PC-9 (cell line): ENCODE data around the gene SNX32.

Source experiments
- EZH2 ChIP-seq: fragments of 200-600 bp; sonication (generic); IDR thresholded peaks from 2 replicates; pipeline ENCODE4 v1.8.0; 2017; ENCODE audit warnings: antibody characterized with exemption, low read depth
- TF ChIP-seq, protein P1 (sequence below): fragments of 200-600 bp; sonication (generic); conservative IDR thresholded peaks from 2 replicates; pipeline ENCODE4 v1.6.1; 2017; ENCODE audit warnings: mixed run types, antibody characterized with exemption, mild to moderate bottlenecking, moderate library complexity

DNA sequence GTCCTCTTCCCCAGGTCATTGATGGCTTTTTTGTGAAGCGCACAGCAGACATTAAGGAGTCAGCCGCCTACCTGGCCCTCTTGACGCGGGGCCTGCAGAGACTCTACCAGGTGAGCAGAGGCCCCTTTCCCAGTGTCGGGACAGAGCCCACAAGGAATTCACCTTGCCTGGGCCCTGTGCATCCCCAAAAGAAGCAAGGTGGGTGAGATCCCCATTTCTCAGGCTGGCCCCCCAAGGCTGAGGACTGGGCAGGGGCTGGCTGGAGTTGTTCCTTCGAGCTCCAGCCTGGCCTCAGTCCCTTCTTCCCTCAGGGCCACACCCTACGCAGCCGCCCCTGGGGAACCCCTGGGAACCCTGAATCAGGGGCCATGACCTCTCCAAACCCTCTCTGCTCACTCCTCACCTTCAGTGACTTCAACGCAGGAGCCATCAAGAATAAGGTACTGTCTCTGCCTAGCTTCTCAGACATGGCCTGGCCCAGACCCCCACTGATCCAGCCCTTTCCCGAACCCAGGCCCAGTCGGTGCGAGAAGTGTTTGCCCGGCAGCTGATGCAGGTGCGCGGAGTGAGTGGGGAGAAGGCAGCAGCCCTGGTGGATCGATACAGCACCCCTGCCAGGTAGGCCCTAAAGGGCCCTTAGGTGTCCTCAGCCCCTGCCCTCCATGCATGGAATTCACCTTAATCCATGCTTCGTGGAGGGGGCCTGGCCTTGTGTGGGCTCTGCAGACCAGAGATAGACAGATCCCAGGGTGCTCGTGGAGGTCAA lies 31.1 kb downstream of the SNX32 start:
- TF ChIP-seq, protein P1, sequence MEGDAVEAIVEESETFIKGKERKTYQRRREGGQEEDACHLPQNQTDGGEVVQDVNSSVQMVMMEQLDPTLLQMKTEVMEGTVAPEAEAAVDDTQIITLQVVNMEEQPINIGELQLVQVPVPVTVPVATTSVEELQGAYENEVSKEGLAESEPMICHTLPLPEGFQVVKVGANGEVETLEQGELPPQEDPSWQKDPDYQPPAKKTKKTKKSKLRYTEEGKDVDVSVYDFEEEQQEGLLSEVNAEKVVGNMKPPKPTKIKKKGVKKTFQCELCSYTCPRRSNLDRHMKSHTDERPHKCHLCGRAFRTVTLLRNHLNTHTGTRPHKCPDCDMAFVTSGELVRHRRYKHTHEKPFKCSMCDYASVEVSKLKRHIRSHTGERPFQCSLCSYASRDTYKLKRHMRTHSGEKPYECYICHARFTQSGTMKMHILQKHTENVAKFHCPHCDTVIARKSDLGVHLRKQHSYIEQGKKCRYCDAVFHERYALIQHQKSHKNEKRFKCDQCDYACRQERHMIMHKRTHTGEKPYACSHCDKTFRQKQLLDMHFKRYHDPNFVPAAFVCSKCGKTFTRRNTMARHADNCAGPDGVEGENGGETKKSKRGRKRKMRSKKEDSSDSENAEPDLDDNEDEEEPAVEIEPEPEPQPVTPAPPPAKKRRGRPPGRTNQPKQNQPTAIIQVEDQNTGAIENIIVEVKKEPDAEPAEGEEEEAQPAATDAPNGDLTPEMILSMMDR = no peak
- TF ChIP-seq EZH2 = no peak
